HL-60 (cell line): ENCODE data around the gene GRAMD4.

Experiments
- DNase-seq, 2 experiments: peaks; one replicate each; pipeline ENCODE4 v3.0.0-alpha.2; 2010 to 2020; ENCODE audit warnings: low read depth in 1 of 2, low spot score in 1 of 2
- H3K27ac ChIP-seq: fragments of 250-450 bp; sonication (Bioruptor Pico); replicated peaks from 2 replicates; pipeline ENCODE4 v1.5.1; 2020; ENCODE audit warnings: mild to moderate bottlenecking, moderate library complexity
- H3K27me3 ChIP-seq: fragments of 250-450 bp; sonication (Bioruptor Pico); 2 replicates; pipeline ENCODE4 v1.5.1; 2021; ENCODE audit warnings: mild to moderate bottlenecking, moderate library complexity; ENCODE audit not compliant: insufficient read depth, poor library complexity, severe bottlenecking
- H3K4me3 ChIP-seq: replicated peaks from 2 replicates; pipeline ENCODE4 v1.5.1; 2011; ENCODE audit warnings: mild to moderate bottlenecking, control low read depth, low read length; ENCODE audit not compliant: insufficient read depth
- CTCF ChIP-seq: IDR thresholded peaks from one replicate; pipeline ENCODE4 v1.5.1; 2011; ENCODE audit warnings: low read length, control low read depth, inconsistent platforms; ENCODE audit not compliant: insufficient read depth
- GABPA ChIP-seq: IDR thresholded peaks from 2 replicates; pipeline ENCODE4 v1.6.1; 2012; ENCODE audit warnings: low read depth
- POLR2AphosphoS5 ChIP-seq: IDR thresholded peaks from 2 replicates; pipeline ENCODE4 v1.6.1; 2012; ENCODE audit warnings: low read depth
- REST ChIP-seq: IDR thresholded peaks from 2 replicates; pipeline ENCODE4 v1.6.1; 2012; ENCODE audit warnings: low read depth; ENCODE audit not compliant: insufficient replicate concordance
- SPI1 ChIP-seq: IDR thresholded peaks from 2 replicates; pipeline ENCODE4 v1.6.1; 2012; ENCODE audit warnings: low read depth, mild to moderate bottlenecking, borderline replicate concordance

Gene GRAMD4

GRCh38 chr22:46719921-46720320 is 99.7 kb downstream of the GRAMD4 start:
- DNase-seq = no peak
- TF ChIP-seq GABPA (no peak), POLR2AphosphoS5 (no peak), SPI1 (no peak), REST (no peak), CTCF (no peak)
- no peaks in the 10 kb centered on the region for H3K27me3 ChIP-seq
- H3K4me3 ChIP-seq = no peak overlapping the region
- H3K27ac ChIP-seq = no peak overlapping the region

DNA sequence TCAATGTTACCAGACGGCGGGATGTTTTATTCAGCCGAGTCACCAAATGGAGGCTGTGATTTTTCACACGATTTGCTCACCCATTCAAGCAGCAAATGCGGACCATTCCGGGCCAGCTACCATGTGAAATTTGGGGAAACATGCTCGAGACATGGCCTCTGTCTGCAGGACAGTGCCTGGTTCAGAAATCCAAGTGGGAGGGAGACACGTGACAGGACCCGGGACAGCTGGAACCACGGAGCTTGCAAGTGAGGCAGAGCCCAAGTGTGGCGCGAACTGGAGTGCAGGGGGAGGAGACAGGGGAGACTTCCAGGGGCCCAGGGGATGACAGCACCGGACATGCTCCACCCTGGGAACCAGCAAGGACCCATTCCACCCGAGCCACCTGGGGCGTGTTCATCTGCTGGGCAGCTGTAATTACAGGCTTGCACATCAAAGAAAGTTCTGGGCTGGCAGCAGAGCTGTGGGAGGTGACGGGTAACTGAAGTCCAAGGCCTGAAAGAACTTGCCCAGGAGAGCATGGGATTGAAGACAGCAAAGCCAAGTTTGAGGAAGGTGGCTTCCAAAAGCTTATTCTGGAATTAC is 101.4 kb downstream of the GRAMD4 start:
- H3K27ac ChIP-seq = no peak overlapping the region
- H3K27me3 ChIP-seq = no peaks in the 10 kb centered on the region
- TF ChIP-seq REST (no peak), CTCF (no peak)
- no peak for DNase-seq
- H3K4me3 ChIP-seq = no peak overlapping the region

- DNase-seq = no peak
- Histone ChIP-seq H3K4me3 (no peak overlapping the region), H3K27ac (no peak overlapping the region), H3K27me3 (no peaks in the 10 kb centered on the region)
- no peak for TF ChIP-seq POLR2AphosphoS5
- no peak for TF ChIP-seq REST
- no peak for TF ChIP-seq SPI1
- no peak for TF ChIP-seq CTCF
- TF ChIP-seq GABPA = no peak
Measured at GRCh38 chr22:46723882-46724281, 103.7 kb downstream of the GRAMD4 start.
